Activated CD8-positive, alpha-beta memory T cell treated with anti-CD3 and anti-CD28 coated beads for 4 hours (primary cell): ENCODE data around the gene MTERF1.
"Not testable (repeated sequence)": the region's sequence is repeated elsewhere in the genome, so short reads cannot be mapped to it uniquely, and the experiment has no call there.

Experiments used
- DNase-seq, 2 donors: peaks; one replicate each; pipeline ENCODE4 v3.0.0-alpha.2; 2020; ENCODE audit warnings: low read depth in 2 of 2

The MTERF1 gene

GRCh38 chr7:91883676-91884362 is 3.3 kb upstream of the MTERF1 start:
- DNase-seq = no peak

- no peak for DNase-seq
These were observed 488 bp downstream of the MTERF1 start for GRCh38 chr7:91880016-91880412.

GRCh38 chr7:91876391-91877133 is 3.9 kb downstream of the MTERF1 start:
- DNase-seq = no peak

- DNase-seq = no peak
These were observed 4.7 kb downstream of the MTERF1 start for GRCh38 chr7:91875851-91876250.

- DNase-seq = no peak
These were observed 7.6 kb downstream of the MTERF1 start for GRCh38 chr7:91872928-91873327.

GRCh38 chr7:91872069-91872468 is 8.4 kb downstream of the MTERF1 start:
- DNase-seq = no peak

GRCh38 chr7:91869661-91870060 is 10.8 kb downstream of the MTERF1 start:
- DNase-seq = no peak

GRCh38 chr7:91866599-91867148 is 13.8 kb downstream of the MTERF1 start:
- no peak for DNase-seq

GRCh38 chr7:91865511-91865910 is 15.0 kb downstream of the MTERF1 start:
- no peak for DNase-seq

- not testable (repeated sequence) for DNase-seq
These were observed 15.9 kb downstream of the MTERF1 start for GRCh38 chr7:91864604-91865003.

GRCh38 chr7:91864070-91864469 is 16.4 kb downstream of the MTERF1 start:
- DNase-seq = no peak

- DNase-seq = no peak
These were observed 28.2 kb downstream of the MTERF1 start for GRCh38 chr7:91852263-91852741.

- no peak for DNase-seq
These were observed 30.0 kb downstream of the MTERF1 start for GRCh38 chr7:91850455-91850854.

GRCh38 chr7:91847876-91848588 is 32.5 kb downstream of the MTERF1 start:
- DNase-seq = no peak

- DNase-seq = no peak
These were observed 33.3 kb downstream of the MTERF1 start for GRCh38 chr7:91847231-91847630.

GRCh38 chr7:91846436-91846835 is 34.1 kb downstream of the MTERF1 start:
- DNase-seq = no peak

- DNase-seq = no peak
These were observed 36.7 kb downstream of the MTERF1 start for GRCh38 chr7:91843831-91844230.

GRCh38 chr7:91838439-91838838 is 42.1 kb downstream of the MTERF1 start:
- no peak for DNase-seq

GRCh38 chr7:91837397-91838070 is 43.0 kb downstream of the MTERF1 start:
- no peak for DNase-seq

GRCh38 chr7:91835826-91836368 is 44.6 kb downstream of the MTERF1 start:
- DNase-seq = no peak

- DNase-seq = no peak
These were observed 45.2 kb downstream of the MTERF1 start for GRCh38 chr7:91835091-91835825.
